Common myeloid progenitor, CD34-positive (primary cell): ENCODE measurements around the gene OSTM1.

Experiments used
- CTCF ChIA-PET: fragments of 350-600 bp; sonication (Branson Sonifier 250); formaldehyde crosslinking; loops from one replicate; lab custom pipeline; 2021; ENCODE audit warnings: antibody characterized with exemption; lab: Charles Lee
- POLR2A ChIA-PET: fragments of 350-600 bp; sonication (Branson Sonifier 250); formaldehyde crosslinking; loops from one replicate; lab custom pipeline; 2021; ENCODE audit warnings: antibody characterized with exemption; lab: Charles Lee
- DNase-seq, 3 donors: peaks; one replicate each; pipeline versions ENCODE4 v3.0.0 to v3.0.0-alpha.2; 2013
- H3K27ac ChIP-seq, 2 experiments: 1 replicate in 1 of 2; 2 replicates in 1 of 2; pipeline ENCODE4 v1.7.0; 2013; ENCODE audit warnings: inconsistent platforms in 2 of 2, low read length in 2 of 2, mild to moderate bottlenecking in 2 of 2, low read depth in 1 of 2, moderate library complexity in 1 of 2; ENCODE audit not compliant: severe bottlenecking in 2 of 2, insufficient read depth in 1 of 2, poor library complexity in 1 of 2
- H3K27me3 ChIP-seq, 5 experiments: replicated peaks in 2 of 5; 1 replicate in 3 of 5; 2 replicates in 2 of 5; pipeline versions ENCODE4 v1.6.1 to v1.7.0; 2013; ENCODE audit warnings: low read length in 4 of 5, mild to moderate bottlenecking in 2 of 5, moderate library complexity in 2 of 5, inconsistent platforms in 1 of 5; ENCODE audit not compliant: insufficient read depth in 5 of 5, control insufficient read depth in 4 of 5
- H3K36me3 ChIP-seq, 4 experiments: 1 replicate in 2 of 4; 2 replicates in 2 of 4; pipeline versions ENCODE4 v1.6.1 to v1.7.0; 2013; ENCODE audit warnings: low read length in 3 of 4, control low read depth in 1 of 4, mild to moderate bottlenecking in 1 of 4; ENCODE audit not compliant: control insufficient read depth in 4 of 4, insufficient read depth in 4 of 4
- H3K4me1 ChIP-seq, 4 experiments: 1 replicate in 3 of 4; 2 replicates in 1 of 4; pipeline versions ENCODE4 v1.6.1 to v1.7.1; 2013; ENCODE audit warnings: low read length in 3 of 4, mild to moderate bottlenecking in 3 of 4, control low read depth in 1 of 4, inconsistent platforms in 1 of 4, moderate library complexity in 1 of 4; ENCODE audit not compliant: control insufficient read depth in 4 of 4, insufficient read depth in 4 of 4; ENCODE audit errors: control extremely low read depth in 1 of 4
- H3K4me3 ChIP-seq, 7 experiments: 1 replicate in 4 of 7; 2 replicates in 3 of 7; pipeline versions ENCODE4 v1.5.1 to v1.7.0; 2013; ENCODE audit warnings: mild to moderate bottlenecking in 7 of 7, low read length in 6 of 7, moderate library complexity in 6 of 7, inconsistent platforms in 2 of 7, low read depth in 2 of 7, control low read depth in 1 of 7; ENCODE audit not compliant: insufficient read depth in 4 of 7, control insufficient read depth in 1 of 7; ENCODE audit errors: extremely low read depth in 1 of 7
- H3K9me3 ChIP-seq, 5 experiments: 1 replicate in 4 of 5; 2 replicates in 1 of 5; pipeline versions ENCODE4 v1.6.1 to v1.7.1; 2013; ENCODE audit warnings: low read length in 4 of 5, mild to moderate bottlenecking in 2 of 5, inconsistent platforms in 1 of 5, low read depth in 1 of 5, moderate library complexity in 1 of 5; ENCODE audit not compliant: control insufficient read depth in 4 of 5, insufficient read depth in 2 of 5; ENCODE audit errors: control extremely low read depth in 1 of 5
- WGBS: methylation state at CpG from one replicate; pipeline ENCODE4 v1.1.5; 2013; ENCODE audit not compliant: insufficient coverage; 5-methylcytosine and 5-hydroxymethylcytosine counted together

The OSTM1 gene

DNA sequence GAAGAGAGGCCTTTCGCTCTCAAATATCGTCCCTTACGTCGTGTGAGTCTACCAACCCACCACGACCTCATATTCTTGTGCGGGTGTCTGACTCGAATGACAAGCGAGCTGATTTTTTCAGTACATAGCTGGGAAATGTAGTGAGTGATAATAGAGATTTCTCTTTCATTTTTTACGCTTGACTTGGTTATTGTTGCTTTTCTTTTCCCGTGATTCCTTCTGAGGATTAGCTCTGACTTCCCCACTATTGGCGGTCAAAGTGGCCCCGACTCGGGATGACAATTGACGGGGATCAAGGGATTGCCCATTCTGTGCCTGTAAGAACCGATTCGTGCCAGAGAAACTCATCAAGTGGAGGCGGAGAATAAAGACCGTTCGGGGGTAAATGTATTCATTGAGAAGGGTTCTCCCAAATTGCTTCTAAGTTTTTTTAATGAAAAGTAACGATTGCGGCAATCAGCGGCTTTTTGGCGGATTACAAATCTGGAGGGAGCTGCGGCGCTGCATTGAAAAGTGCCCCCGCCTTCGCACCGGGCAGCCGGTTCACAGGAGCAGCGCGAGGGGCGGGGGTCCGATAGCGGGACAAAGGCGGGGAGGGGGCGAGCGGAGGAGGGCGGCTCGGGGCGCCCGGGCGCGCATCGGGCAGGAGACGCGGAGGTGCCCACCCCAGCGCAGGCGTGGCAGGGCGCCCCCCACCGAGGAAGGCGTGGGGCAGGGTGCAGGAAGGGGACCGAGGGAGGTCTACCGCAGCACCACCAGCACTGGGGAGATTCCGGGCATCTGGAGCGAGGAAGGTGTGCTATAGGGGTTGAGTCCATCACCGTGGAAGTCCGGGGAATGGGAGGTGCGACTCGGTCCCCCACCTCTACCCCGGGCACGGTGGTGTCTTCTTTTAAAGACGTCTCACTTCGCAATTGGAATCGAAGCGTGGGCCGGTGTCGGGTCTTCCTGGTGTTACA, 44.5 kb upstream of the OSTM1 start:
- ChIA-PET CTCF (interaction anchor here (0.9 kb wide), 1 partner anchor 49 kb away, joined by 3 read pairs; no protein-coding TSS in a partner anchor), POLR2A (interaction anchor here (0.6 kb wide), 1 partner anchor 37 kb away, joined by 3 read pairs; no protein-coding TSS in a partner anchor)
- H3K4me1 ChIP-seq, result peaks cover 4 to 51% (median 42%) of the 10 kb centered on the region in 4 experiments
- H3K27me3 ChIP-seq, result peaks cover 12 to 99% (median 73%) of the 10 kb centered on the region in 5 experiments
- no peaks in the 10 kb centered on the region for H3K9me3 ChIP-seq
- DNase-seq, result peak in 2 of 3 donors; percentile 54 to 62
- H3K36me3 ChIP-seq, result no peaks in the 10 kb centered on the region
- WGBS, result 1% methylated on average over 42 of the region's 67 CpGs
- peak overlapping the region in 6 of 7 experiments; percentile 10 to 79 (median 37) for H3K4me3 ChIP-seq
- H3K27ac ChIP-seq, result no peak overlapping the region

GRCh38 chr6:108118359-108118724, 43.8 kb upstream of the OSTM1 start:
- no peaks in the 10 kb centered on the region for H3K9me3 ChIP-seq
- H3K27me3 ChIP-seq, result peaks cover 9 to 99% (median 70%) of the 10 kb centered on the region in 5 experiments
- no peak overlapping the region for H3K27ac ChIP-seq
- ChIA-PET CTCF (no interaction called here), POLR2A (interaction anchor here (0.6 kb wide), 1 partner anchor 38 kb away, joined by 3 read pairs; no protein-coding TSS in a partner anchor)
- no peak for DNase-seq
- peaks cover 4 to 58% (median 48%) of the 10 kb centered on the region in 4 experiments for H3K4me1 ChIP-seq
- 1% methylated on average over 23 of the region's 45 CpGs for WGBS
- peak overlapping the region in 6 of 7 experiments; percentile 48 to 80 (median 66) for H3K4me3 ChIP-seq
- no peaks in the 10 kb centered on the region for H3K36me3 ChIP-seq

DNA sequence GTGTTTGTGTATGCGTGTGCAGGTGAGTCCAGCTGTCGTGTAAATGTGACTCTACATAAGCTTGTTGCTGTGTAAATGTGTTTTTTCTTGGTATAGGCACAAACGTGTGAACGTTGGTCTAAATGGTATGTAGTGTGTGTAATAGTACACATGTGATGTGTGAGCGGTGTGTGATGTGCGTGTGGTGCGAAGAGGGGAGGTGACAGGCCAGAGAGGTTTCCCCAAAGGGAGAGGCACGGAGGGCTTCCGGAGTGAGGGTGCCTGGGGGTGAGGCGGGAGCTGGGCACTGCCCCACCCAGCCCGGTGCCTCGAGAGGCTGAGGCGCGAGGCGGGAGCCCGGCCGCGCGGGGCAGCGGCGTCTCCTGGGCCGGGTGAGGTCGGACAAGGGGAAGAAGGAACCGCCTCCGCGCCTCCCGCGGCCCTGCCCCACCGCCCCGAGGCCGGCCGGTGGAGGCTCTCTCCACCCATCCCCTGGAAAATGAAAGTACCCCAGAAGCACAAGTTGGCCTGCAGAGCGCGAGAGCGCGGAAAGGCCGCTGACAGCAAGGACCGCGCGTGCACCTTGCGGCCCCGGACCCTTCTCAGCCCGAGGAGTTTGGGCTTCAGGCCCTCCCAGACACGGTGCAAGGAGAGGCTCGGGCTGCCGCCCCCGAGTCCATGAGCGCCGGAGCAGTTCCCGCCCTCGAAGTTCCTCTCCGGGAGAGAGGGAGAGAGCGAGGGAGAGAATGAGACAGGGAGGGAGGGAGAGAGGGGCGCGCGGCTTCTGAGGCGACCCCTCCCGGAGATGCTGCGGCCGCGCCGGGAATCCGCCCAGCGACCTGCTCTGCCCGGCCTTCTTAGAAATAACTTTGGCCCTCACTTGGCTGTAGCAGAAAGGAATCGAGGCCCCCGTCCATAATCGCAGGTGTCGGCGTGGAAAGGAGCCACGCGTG, 43.2 kb upstream of the OSTM1 start:
- peaks cover 4 to 58% (median 48%) of the 10 kb centered on the region in 4 experiments for H3K4me1 ChIP-seq
- H3K27ac ChIP-seq, result no peak overlapping the region
- CTCF ChIA-PET, result interaction anchor here (1.0 kb wide), 1 partner anchor 51 kb away, joined by 4 read pairs; no protein-coding TSS in a partner anchor
- H3K27me3 ChIP-seq, result peaks cover 7 to 99% (median 64%) of the 10 kb centered on the region in 5 experiments
- peak; percentile 40 to 71 (median 62) for DNase-seq
- no peaks in the 10 kb centered on the region for H3K9me3 ChIP-seq
- peak overlapping the region; percentile 47 to 80 (median 61) for H3K4me3 ChIP-seq
- no peaks in the 10 kb centered on the region for H3K36me3 ChIP-seq
- under 1% methylated on average over 59 of the region's 72 CpGs for WGBS
- POLR2A ChIA-PET, result no interaction called here

DNA sequence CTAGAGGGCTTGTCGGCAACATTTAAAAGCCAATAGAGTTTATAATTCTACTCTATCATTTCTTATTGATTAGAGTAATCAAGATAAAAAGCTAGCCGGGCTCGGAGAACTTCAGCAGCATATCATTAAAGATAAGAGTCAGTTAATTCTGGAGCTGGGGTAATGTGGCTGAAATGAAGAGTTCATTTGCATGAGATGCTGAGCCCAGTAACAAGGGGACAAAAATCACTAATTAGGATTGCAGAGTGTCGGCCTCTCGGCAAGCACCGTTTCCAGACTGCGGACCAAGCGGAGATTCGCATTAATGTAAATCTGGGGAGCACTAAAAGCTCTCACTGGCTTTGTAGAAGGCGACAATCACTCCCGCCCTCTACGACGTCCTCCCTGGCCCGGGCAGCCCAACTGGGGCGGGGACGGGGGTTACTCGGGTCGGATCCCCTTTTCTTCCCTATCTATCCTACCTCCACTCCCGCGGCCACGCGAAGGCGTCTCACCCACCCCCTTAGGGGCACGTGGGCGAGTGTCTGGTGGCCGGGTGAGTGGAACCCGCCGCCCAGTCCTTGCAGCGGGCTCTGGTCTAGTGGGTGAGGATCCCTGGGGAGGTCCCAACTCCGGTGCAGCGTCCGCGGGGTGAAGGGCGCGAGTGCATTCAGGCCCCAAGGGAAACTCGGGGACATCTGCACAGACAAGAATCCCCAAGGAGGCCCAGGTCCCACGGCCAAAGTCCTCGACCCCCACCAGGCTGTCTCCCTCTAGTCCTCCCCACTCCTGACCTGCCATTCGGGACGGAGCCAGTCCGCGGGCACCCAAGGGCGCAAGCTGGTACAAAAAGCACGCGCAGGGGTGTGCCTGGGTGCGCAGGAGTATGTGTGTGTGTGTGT, 42.2 kb upstream of the OSTM1 start:
- no peaks in the 10 kb centered on the region for H3K36me3 ChIP-seq
- peaks cover 5 to 99% (median 63%) of the 10 kb centered on the region in 5 experiments for H3K27me3 ChIP-seq
- peak overlapping the region in 3 of 7 experiments; percentile 71 to 80 (median 79) for H3K4me3 ChIP-seq
- peaks cover 4 to 58% (median 48%) of the 10 kb centered on the region in 4 experiments for H3K4me1 ChIP-seq
- DNase-seq, result peak in 1 of 3 donors; percentile 14
- 9% methylated on average over 20 of the region's 46 CpGs for WGBS
- ChIA-PET POLR2A (no interaction called here), CTCF (interaction anchor here (0.8 to 1.0 kb wide), 2 partner anchors 9 to 52 kb away, joined by 4 read pairs; no protein-coding TSS in a partner anchor)
- H3K27ac ChIP-seq, result no peak overlapping the region
- no peaks in the 10 kb centered on the region for H3K9me3 ChIP-seq

DNA sequence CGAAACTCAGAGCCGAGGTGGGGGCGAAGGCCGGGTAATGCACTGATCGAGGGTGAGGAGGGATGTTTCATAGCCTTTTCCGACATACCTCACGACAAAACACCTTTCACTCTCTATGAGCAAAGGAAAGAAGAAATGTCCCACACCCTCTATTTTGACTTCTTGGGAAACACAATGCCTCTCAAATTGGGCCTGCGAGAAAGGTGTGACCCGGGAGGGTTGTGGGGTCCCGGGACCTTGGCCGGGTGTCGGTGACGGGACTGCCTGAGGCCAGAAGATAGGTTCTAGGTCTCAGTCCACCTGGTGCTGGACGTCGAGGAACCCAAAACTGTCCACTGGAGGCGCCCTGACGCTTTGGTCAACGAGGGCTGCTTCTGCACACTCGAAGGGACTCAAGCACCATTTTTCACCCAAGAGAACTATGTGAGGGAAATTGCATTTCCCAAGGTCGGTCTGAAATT, 41.1 kb upstream of the OSTM1 start:
- 9% methylated on average over 8 of the region's 20 CpGs for WGBS
- peaks cover 3 to 97% (median 58%) of the 10 kb centered on the region in 5 experiments for H3K27me3 ChIP-seq
- no peaks in the 10 kb centered on the region for H3K9me3 ChIP-seq
- H3K36me3 ChIP-seq, result no peaks in the 10 kb centered on the region
- H3K4me3 ChIP-seq, result peak overlapping the region in 6 of 7 experiments; percentile 39 to 74 (median 60)
- H3K4me1 ChIP-seq, result peaks cover 4 to 58% (median 48%) of the 10 kb centered on the region in 4 experiments
- ChIA-PET CTCF (interaction anchor here (1.0 to 4.1 kb wide), 10 partner anchors 11 to 411 kb away, joined by 3 to 42 read pairs (median 6); partner anchors contain the start of gene NR2E1), POLR2A (no interaction called here)
- DNase-seq, result peak in 1 of 3 donors; percentile 43
- H3K27ac ChIP-seq, result no peak overlapping the region
